NCI-H82 treated with DMSO at 0.1 percent for 48 hours (cell line): ENCODE data around the gene TIMM50.
A peak's percentile ranks its signal among the peaks of the same experiment; 100 is the strongest.
"Not testable (repeated sequence)": the region's sequence is repeated elsewhere in the genome, so short reads cannot be mapped to it uniquely, and the experiment has no call there.

Experiments used
- DNase-seq: peaks from one replicate; lab custom pipeline; 2025; ENCODE audit not compliant: unreplicated experiment; lab: John Stamatoyannopoulos, UW

TIMM50 gene

GRCh38 chr19:39480337-39481228 is at the start of gene TIMM50:
Gene TIMM50, plus strand, starts transcription at chr19:39480838. Its CDS starts 16 bp downstream, at chr19:39480854.
- DNase-seq, result peak; percentile 98

- no peak for DNase-seq
These were observed 48.0 kb upstream of the TIMM50 start for GRCh38 chr19:39432677-39433025.

- no peak for DNase-seq
These were observed 47.1 kb upstream of the TIMM50 start for GRCh38 chr19:39433480-39434079.

- DNase-seq, result no peak
These were observed 46.2 kb upstream of the TIMM50 start for GRCh38 chr19:39434123-39435076.

GRCh38 chr19:39435499-39436349 is 44.9 kb upstream of the TIMM50 start, which contains the start of gene RPS16:
Gene RPS16, minus strand, starts transcription at chr19:39435949. Its CDS starts 54 bp downstream, at chr19:39435895.
- DNase-seq, result peak; percentile 96

GRCh38 chr19:39436350-39436716 is 44.3 kb upstream of the TIMM50 start:
- DNase-seq, result no peak

- no peak for DNase-seq
These were observed 42.2 kb upstream of the TIMM50 start for GRCh38 chr19:39438270-39438934.

GRCh38 chr19:39444598-39445195 is 35.9 kb upstream of the TIMM50 start:
- no peak for DNase-seq

GRCh38 chr19:39445196-39446111 is 35.2 kb upstream of the TIMM50 start, which contains the start of gene SUPT5H:
Gene SUPT5H, plus strand, starts transcription at chr19:39445582. Its CDS starts 309 bp downstream, at chr19:39445891.
- DNase-seq, result peak; percentile 94

GRCh38 chr19:39446365-39447084 is 34.1 kb upstream of the TIMM50 start:
- DNase-seq, result no peak

- no peak for DNase-seq
These were observed 32.4 kb upstream of the TIMM50 start for GRCh38 chr19:39448271-39448670.

GRCh38 chr19:39449116-39449797 is 31.4 kb upstream of the TIMM50 start:
- DNase-seq, result no peak

GRCh38 chr19:39451257-39451656 is 29.4 kb upstream of the TIMM50 start:
- not testable (repeated sequence) for DNase-seq

GRCh38 chr19:39463403-39463802 is 17.2 kb upstream of the TIMM50 start:
- no peak for DNase-seq

- no peak for DNase-seq
These were observed 14.5 kb upstream of the TIMM50 start for GRCh38 chr19:39465956-39466747.

- DNase-seq, result no peak
These were observed 12.7 kb upstream of the TIMM50 start for GRCh38 chr19:39467941-39468340.
